WTC11 (cell line): ENCODE data around the gene ANKS3.

Experiments used
- CTCF ChIP-seq: fragments of 200-600 bp; IDR thresholded peaks from 2 replicates; pipeline ENCODE4 v1.8.0; 2022; ENCODE audit warnings: antibody characterized with exemption
- GABPB1 ChIP-seq: sonication (generic); formaldehyde crosslinking; IDR thresholded peaks from 2 replicates; pipeline ENCODE4 v1.8.1; 2023; ENCODE audit warnings: mild to moderate bottlenecking, missing genetic modification reagents
- MLX ChIP-seq: sonication (generic); formaldehyde crosslinking; IDR thresholded peaks from 2 replicates; pipeline ENCODE4 v1.8.1; 2023; ENCODE audit warnings: mild to moderate bottlenecking, missing genetic modification reagents, moderate library complexity
- NFATC4 ChIP-seq: fragments of 250-450 bp; sonication (Bioruptor Pico); IDR thresholded peaks from 2 replicates; pipeline ENCODE4 v1.9.0; 2021; ENCODE audit warnings: mild to moderate bottlenecking
- SP1 ChIP-seq: sonication (generic); formaldehyde crosslinking; conservative IDR thresholded peaks from 2 replicates; pipeline ENCODE4 v1.8.1; 2022; ENCODE audit warnings: missing genetic modification reagents
- TCF7 ChIP-seq: sonication (generic); formaldehyde crosslinking; IDR thresholded peaks from 2 replicates; pipeline ENCODE4 v1.8.0; 2022; ENCODE audit warnings: mild to moderate bottlenecking, low read depth, missing genetic modification reagents, moderate library complexity
- TP53 ChIP-seq: sonication (generic); formaldehyde crosslinking; IDR thresholded peaks from 2 replicates; pipeline ENCODE4 v1.8.1; 2023; ENCODE audit warnings: mild to moderate bottlenecking, missing genetic modification reagents
- USF1 ChIP-seq: sonication (generic); formaldehyde crosslinking; IDR thresholded peaks from 2 replicates; pipeline ENCODE4 v1.8.0; 2022; ENCODE audit warnings: mild to moderate bottlenecking, missing genetic modification reagents
- USF2 ChIP-seq: sonication (generic); formaldehyde crosslinking; IDR thresholded peaks from 2 replicates; pipeline ENCODE4 v1.8.1; 2023; ENCODE audit warnings: mild to moderate bottlenecking, missing genetic modification reagents, moderate library complexity
- ZNF317 ChIP-seq: sonication (generic); formaldehyde crosslinking; IDR thresholded peaks from 2 replicates; pipeline ENCODE4 v1.8.1; 2023; ENCODE audit warnings: low read depth, mild to moderate bottlenecking, moderate library complexity, missing genetic modification reagents, borderline replicate concordance
- TF ChIP-seq, protein P1 (sequence below): sonication (generic); formaldehyde crosslinking; IDR thresholded peaks from 2 replicates; pipeline ENCODE4 v1.8.1; 2023; ENCODE audit warnings: mild to moderate bottlenecking, moderate library complexity, missing genetic modification reagents

GRCh38 chr16:4698321-4699045 lies 35.6 kb downstream of the ANKS3 start:
- TF ChIP-seq, protein P1, sequence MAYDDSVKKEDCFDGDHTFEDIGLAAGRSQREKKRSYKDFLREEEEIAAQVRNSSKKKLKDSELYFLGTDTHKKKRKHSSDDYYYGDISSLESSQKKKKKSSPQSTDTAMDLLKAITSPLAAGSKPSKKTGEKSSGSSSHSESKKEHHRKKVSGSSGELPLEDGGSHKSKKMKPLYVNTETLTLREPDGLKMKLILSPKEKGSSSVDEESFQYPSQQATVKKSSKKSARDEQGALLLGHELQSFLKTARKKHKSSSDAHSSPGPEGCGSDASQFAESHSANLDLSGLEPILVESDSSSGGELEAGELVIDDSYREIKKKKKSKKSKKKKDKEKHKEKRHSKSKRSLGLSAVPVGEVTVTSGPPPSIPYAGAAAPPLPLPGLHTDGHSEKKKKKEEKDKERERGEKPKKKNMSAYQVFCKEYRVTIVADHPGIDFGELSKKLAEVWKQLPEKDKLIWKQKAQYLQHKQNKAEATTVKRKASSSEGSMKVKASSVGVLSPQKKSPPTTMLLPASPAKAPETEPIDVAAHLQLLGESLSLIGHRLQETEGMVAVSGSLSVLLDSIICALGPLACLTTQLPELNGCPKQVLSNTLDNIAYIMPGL, result no peak
- TF ChIP-seq CTCF, result no peak
- no peak for TF ChIP-seq TCF7 (CRISPR knock-in tag)
- no peak for TF ChIP-seq USF1 (CRISPR knock-in tag)
- no peak for TF ChIP-seq GABPB1
- TF ChIP-seq MLX (CRISPR knock-in tag), result no peak
- no peak for TF ChIP-seq TP53
- TF ChIP-seq USF2 (CRISPR knock-in tag), result no peak
- no peak for TF ChIP-seq SP1
- no peak for TF ChIP-seq NFATC4 (CRISPR knock-in tag)
- no peak for TF ChIP-seq ZNF317
